GM18499 (cell line): ENCODE data around the gene PGLYRP3.
"Not testable (repeated sequence)": the region's sequence is repeated elsewhere in the genome, so short reads cannot be mapped to it uniquely, and the experiment has no call there.

Source experiments
- ATAC-seq: cut with Tn5 transposase; IDR thresholded peaks from one replicate; pipeline ENCODE4 v1.9.1; 2021; ENCODE audit warnings: moderate number of reproducible peaks; ENCODE audit not compliant: insufficient read depth, unreplicated experiment

Gene PGLYRP3

GRCh38 chr1:153316013-153316412, 3.3 kb upstream of the PGLYRP3 start:
- ATAC-seq = not testable (repeated sequence)

GRCh38 chr1:153314388-153314787, 1.6 kb upstream of the PGLYRP3 start:
- not testable (repeated sequence) for ATAC-seq

GRCh38 chr1:153313288-153313687, 536 bp upstream of the PGLYRP3 start:
- no peak for ATAC-seq

- no peak for ATAC-seq
Observed at GRCh38 chr1:153310526-153310925, 2.2 kb downstream of the PGLYRP3 start.

- no peak for ATAC-seq
Observed at GRCh38 chr1:153309441-153309840, 3.3 kb downstream of the PGLYRP3 start.

GRCh38 chr1:153308540-153308939, 4.2 kb downstream of the PGLYRP3 start:
- ATAC-seq = no peak

GRCh38 chr1:153307221-153307600, 5.5 kb downstream of the PGLYRP3 start:
- no peak for ATAC-seq

- ATAC-seq = no peak
Observed at GRCh38 chr1:153306303-153307220, 6.2 kb downstream of the PGLYRP3 start.

GRCh38 chr1:153305682-153306081, 7.1 kb downstream of the PGLYRP3 start:
- no peak for ATAC-seq

GRCh38 chr1:153302308-153302707, 10.4 kb downstream of the PGLYRP3 start:
- no peak for ATAC-seq

- ATAC-seq = no peak
Observed at GRCh38 chr1:153293851-153294250, 18.9 kb downstream of the PGLYRP3 start.

- ATAC-seq = no peak
Observed at GRCh38 chr1:153293480-153293775, 19.3 kb downstream of the PGLYRP3 start.

GRCh38 chr1:153292740-153293479, 19.8 kb downstream of the PGLYRP3 start:
- no peak for ATAC-seq

- ATAC-seq = no peak
Observed at GRCh38 chr1:153292185-153292584, 20.6 kb downstream of the PGLYRP3 start.

- no peak for ATAC-seq
Observed at GRCh38 chr1:153291514-153291913, 21.2 kb downstream of the PGLYRP3 start.

GRCh38 chr1:153288634-153289275, 24.0 kb downstream of the PGLYRP3 start:
- no peak for ATAC-seq

GRCh38 chr1:153277852-153278251, 34.9 kb downstream of the PGLYRP3 start:
- ATAC-seq = no peak

- no peak for ATAC-seq
Observed at GRCh38 chr1:153272186-153272585, 40.6 kb downstream of the PGLYRP3 start.

- no peak for ATAC-seq
Observed at GRCh38 chr1:153271711-153272110, 41.0 kb downstream of the PGLYRP3 start.

- ATAC-seq = no peak
Observed at GRCh38 chr1:153265457-153265856, 47.3 kb downstream of the PGLYRP3 start.
